ENCODE results near the gene PACS1.
"Not testable (repeated sequence)": the region's sequence is repeated elsewhere in the genome, so short reads cannot be mapped to it uniquely, and the experiment has no call there.

Gene PACS1

GRCh38 chr11:66239511-66239910 is 169.4 kb downstream of the PACS1 start:
- H3K27ac ChIP-seq: no peak overlapping the region
- no peak for DNase-seq (ENCODE audit: low read depth, low spot score)

DNA sequence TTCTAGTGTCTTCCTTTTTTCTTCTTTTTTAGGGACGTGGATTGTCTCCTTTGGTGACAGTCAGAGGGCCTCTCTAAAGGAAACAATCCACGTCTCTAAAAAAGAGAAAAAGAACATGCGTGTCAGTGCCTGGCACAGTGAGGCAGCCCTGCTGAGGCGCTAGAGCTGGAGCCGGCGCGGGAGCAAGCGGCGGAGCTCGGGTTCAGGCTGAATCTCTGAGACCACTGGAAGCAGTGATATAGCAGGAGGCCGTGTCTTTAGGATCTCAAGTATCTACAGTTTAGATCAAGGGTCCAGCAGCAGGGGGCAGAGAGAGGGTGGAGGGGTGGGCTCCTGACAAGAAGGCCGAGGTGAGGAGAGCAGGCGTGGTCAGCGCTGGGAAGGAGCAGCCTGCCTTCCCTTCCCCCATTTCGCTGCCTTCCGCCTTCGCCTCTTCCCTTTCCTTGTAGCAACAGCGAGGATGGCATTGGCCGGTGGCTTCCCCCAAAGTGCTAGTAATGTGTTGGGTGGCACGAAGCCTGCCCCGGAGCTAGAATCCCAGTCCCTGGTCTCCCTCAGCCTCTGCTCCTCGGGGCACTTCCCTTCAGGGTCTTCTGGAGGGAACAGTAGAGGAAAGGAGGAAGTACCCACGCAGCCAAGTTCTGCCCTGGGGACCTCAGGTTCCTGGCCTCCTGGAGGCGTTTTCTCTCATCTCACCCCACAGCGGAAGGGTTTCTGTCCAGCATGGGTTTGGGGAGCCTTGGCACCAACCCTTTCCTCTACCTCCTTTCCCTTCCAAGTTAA is 170.1 kb downstream of the PACS1 start:
- DNase-seq (ENCODE audit: low read depth, low spot score): no peak
- no peak overlapping the region for H3K27ac ChIP-seq

DNA sequence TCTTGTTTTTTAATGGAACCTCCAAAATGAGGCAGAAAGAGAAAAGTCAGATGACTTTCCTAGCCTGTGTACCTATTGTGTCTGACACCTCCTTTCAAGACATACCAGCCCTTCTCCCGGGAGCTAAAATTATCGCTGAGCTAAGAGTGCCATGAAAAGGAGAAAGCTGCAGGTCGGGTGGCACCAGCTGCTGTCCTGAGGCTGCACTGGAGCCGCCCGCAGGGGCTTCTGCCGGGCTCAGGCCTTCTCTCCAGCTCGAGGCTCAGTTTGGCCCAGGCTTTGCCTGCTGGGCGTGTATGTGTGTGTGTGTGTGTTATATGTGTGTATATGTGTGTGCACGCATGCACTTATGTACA is 170.7 kb downstream of the PACS1 start:
- DNase-seq (ENCODE audit: low read depth, low spot score): no peak
- H3K27ac ChIP-seq: no peak overlapping the region

DNA sequence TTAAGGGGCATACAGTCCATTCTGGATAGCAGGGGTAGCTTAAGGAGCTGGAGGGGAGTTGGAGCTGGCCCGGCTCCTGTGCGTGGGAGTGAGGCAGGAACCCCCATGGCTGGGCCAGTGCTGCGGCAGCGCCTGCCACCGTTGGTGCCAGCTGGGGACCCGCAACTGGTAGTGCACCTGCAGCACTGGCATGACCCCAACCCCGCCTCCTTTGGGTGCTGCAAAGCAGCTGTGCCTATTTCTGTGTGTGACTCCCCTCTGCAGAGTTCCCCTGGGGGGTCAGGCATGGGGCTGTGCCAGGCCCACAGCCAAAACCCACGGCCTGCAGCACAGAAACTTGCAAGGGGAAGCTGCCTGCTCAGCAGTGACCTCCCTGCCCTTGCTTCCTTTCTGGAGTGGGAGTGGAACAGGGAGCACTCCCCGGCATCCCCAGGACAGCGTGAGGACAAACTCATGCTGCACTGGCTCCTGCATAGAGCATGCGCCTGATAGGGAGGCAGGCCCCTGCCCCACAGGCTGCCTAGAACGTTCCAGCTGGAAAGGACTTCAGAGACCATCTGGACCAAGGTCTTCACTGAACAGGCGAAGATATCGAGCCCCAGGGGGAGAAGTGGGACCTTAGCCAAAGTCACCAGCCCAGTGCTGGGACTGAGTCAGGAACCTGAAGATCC is 172.2 kb downstream of the PACS1 start:
- no peak for DNase-seq (ENCODE audit: low read depth, low spot score)
- no peak overlapping the region for H3K27ac ChIP-seq

DNA sequence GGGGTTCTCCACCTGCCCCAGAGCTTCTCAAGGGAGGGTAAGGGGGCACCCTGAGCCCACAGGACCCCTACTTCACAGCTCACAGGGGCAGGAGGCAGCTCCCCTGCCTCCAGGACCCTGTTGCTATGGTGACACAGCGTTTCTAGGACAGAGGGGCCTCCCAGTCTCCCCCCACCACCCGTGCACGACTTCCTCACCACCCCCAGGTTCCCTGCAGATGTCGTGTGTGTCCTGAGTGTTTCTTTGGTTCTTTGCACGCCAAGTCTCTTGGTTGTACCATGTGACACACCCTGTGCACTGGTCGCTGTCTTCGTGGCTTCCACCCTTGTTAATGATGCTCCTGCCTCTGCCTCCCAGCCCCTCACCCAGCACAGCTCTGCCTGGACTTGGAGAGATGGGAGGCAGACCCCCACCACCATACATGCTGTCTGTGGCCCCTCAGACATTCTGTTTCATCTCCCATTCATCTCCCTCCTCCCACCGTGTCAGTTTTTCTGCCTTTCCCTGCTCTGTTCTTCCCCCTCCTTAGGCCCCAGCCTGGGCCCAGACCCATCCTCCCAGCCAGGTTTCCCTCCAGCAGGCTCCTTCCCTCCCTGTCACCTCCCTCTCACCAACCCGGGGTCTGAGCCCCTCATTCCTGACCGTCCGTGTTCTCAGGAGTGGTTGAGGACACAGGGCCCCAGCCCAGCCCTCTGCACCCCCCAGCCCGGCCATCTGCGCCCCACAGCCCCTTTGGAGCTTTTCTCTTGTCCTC is 173.9 kb downstream of the PACS1 start:
- H3K27ac ChIP-seq: no peak overlapping the region
- DNase-seq (ENCODE audit: low read depth, low spot score): no peak

DNA sequence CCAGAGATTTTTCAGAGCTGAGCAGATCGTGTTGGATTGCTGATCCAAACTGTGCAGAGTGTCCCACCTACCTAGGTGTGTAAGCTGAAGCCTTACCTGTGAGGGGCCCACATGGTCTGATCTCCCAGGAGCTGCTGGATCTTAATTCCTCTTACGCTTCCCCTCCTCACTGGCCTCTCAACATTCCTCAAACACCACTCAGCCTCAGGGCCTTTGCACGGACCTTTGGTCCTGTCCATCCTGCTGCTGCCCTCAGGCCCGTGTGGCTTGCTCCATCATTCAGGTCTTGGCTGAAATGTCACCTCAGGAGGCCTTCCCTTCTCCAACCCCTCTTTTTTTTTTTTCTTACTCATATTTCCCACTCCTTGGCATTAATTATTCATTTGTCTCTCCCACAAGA is 177.2 kb downstream of the PACS1 start:
- no peak for DNase-seq (ENCODE audit: low read depth, low spot score)
- no peak overlapping the region for H3K27ac ChIP-seq

DNA sequence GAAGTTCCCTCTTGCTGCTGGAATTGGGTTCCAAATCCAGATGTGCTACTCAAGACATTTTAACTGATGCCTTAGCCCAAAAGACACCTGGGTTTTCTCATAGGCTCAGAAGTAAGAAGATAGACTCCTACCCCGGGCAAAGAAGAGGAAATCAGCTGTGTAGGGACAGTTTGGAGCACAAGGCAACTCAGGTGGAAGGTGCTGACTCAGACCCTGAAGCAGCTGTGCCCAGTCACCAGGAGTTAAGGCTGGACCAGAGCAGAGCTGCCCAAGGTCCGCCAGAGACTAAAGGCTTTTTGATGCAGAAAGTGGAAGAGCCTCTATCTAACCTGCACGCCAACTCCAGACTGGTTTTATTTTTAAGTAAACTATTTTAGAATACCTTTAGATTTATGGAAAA is 177.7 kb downstream of the PACS1 start:
- no peak for DNase-seq (ENCODE audit: low read depth, low spot score)
- no peak overlapping the region for H3K27ac ChIP-seq

- no peak overlapping the region for H3K27ac ChIP-seq
- DNase-seq (ENCODE audit: low read depth, low spot score): no peak
Measured at GRCh38 chr11:66248903-66249302, 178.8 kb downstream of the PACS1 start.

- no peak for DNase-seq (ENCODE audit: low read depth, low spot score)
- H3K27ac ChIP-seq: no peak overlapping the region
Measured at GRCh38 chr11:66251809-66252208, 181.7 kb downstream of the PACS1 start.

DNA sequence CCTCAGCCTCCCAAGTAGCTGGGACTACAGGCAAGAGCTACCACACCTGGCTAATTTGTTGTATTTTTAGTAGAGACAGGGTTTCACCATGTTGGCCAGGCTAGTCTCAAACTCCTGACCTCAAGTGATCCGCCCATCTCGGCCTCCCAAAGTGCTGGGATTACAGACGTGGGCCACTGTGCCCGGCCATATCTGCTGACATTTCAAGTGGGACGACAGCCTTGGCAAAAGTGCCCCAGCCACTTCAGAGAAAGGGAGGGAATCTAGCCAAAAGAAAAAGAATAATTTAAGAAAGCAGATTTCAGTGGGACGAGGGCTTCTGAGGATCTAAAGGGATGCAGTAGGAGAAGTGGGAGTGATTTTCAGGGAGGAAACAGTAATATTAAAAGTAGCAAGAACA is 183.0 kb downstream of the PACS1 start:
- H3K27ac ChIP-seq; DNase-seq (ENCODE audit: low read depth, low spot score): not testable (repeated sequence)

DNA sequence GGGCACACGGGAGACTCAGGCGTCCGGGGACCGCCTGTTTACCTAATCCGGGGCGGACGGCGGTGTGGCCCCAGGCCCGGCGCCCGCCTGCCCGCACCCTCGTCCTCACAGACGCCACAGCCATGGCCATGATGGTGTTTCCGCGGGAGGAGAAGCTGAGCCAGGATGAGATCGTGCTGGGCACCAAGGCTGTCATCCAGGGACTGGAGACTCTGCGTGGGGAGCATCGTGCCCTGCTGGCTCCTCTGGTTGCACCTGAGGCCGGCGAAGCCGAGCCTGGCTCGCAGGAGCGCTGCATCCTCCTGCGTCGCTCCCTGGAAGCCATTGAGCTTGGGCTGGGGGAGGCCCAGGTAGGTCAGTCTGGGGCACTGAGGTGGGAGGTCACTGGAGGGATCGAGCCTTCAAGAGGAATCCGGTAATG is 188.4 kb downstream of the PACS1 start:
- no peak for DNase-seq (ENCODE audit: low read depth, low spot score)
- H3K27ac ChIP-seq: peak overlapping the region; percentile 72

GRCh38 chr11:66259225-66259624 is 189.2 kb downstream of the PACS1 start:
- DNase-seq (ENCODE audit: low read depth, low spot score): no peak
- no peak overlapping the region for H3K27ac ChIP-seq

- no peak for DNase-seq (ENCODE audit: low read depth, low spot score)
- H3K27ac ChIP-seq: no peak overlapping the region
Measured at GRCh38 chr11:66259956-66260355, 189.9 kb downstream of the PACS1 start.

GRCh38 chr11:66261578-66261977 is 191.5 kb downstream of the PACS1 start:
- no peak overlapping the region for H3K27ac ChIP-seq
- DNase-seq (ENCODE audit: low read depth, low spot score): no peak

- DNase-seq (ENCODE audit: low read depth, low spot score): no peak
- no peak overlapping the region for H3K27ac ChIP-seq
Measured at GRCh38 chr11:66262191-66262590, 192.1 kb downstream of the PACS1 start.

DNA sequence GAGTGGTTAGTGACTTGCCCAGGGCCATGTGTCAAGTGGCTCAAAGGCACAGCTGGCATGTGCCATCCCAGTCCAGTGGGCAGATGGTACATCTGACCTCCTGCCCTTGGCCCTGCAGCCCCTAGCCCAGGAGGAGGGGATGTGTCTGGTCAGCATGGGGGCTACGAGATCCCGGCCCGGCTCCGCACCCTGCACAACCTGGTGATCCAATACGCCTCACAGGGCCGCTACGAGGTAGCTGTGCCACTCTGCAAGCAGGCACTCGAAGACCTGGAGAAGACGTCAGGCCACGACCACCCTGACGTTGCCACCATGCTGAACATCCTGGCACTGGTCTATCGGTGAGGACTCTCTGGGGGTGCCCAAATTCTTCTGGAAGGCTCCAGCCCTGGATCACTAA is 192.6 kb downstream of the PACS1 start:
- no peak overlapping the region for H3K27ac ChIP-seq
- DNase-seq (ENCODE audit: low read depth, low spot score): no peak

DNA sequence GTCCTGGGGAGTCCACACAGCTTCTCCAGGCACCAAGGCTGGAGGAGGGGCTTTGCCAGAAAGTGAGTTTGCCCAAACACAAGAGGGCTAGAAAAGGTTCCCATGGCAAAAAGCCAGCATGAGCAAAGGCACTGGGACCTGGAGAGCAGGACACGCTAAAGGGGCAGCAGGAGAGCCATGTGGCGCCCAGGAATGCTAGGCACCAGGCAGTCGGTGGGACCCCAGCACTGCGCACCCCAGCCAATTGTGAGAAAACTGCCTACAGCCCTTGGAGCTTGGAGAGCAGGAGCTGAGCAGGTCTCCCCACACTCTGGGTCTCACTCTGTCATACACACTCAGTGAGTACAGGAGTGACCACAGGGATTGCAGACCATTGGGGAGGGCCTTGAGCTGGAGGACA is 193.2 kb downstream of the PACS1 start:
- DNase-seq (ENCODE audit: low read depth, low spot score): no peak
- H3K27ac ChIP-seq: no peak overlapping the region

- DNase-seq (ENCODE audit: low read depth, low spot score): no peak
Measured at GRCh38 chr11:66263785-66264184, 193.7 kb downstream of the PACS1 start.

GRCh38 chr11:66264383-66264782 is 194.3 kb downstream of the PACS1 start:
- H3K27ac ChIP-seq: no peak overlapping the region
- DNase-seq (ENCODE audit: low read depth, low spot score): no peak

More at GRCh38 chr11:66263785-66264184, 193.7 kb downstream of the PACS1 start:
- H3K27ac ChIP-seq: no peak overlapping the region

DNA sequence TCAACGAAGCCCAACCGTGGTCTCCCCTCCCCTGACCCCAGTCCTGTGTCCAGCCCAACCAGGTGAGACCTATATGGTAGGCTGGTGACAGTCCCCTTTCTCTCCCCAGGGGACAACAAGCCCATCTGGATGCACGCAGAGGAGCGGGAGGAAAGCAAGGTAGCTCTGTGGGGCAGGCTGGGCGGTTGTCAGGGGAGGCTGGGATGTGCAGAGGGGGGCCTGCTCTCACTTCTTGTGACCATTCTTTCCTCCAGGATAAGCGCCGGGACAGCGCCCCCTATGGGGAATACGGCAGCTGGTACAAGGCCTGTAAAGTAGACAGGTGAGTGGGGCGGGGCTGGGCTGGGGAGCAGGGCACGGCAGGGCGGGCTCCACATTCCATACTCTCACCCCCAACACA is 194.8 kb downstream of the PACS1 start:
- no peak for DNase-seq (ENCODE audit: low read depth, low spot score)
- H3K27ac ChIP-seq: no peak overlapping the region
